ENCODE measurements around the gene PACRG.
A peak's percentile ranks its signal among the peaks of the same experiment; 100 is the strongest.

PACRG gene

DNA sequence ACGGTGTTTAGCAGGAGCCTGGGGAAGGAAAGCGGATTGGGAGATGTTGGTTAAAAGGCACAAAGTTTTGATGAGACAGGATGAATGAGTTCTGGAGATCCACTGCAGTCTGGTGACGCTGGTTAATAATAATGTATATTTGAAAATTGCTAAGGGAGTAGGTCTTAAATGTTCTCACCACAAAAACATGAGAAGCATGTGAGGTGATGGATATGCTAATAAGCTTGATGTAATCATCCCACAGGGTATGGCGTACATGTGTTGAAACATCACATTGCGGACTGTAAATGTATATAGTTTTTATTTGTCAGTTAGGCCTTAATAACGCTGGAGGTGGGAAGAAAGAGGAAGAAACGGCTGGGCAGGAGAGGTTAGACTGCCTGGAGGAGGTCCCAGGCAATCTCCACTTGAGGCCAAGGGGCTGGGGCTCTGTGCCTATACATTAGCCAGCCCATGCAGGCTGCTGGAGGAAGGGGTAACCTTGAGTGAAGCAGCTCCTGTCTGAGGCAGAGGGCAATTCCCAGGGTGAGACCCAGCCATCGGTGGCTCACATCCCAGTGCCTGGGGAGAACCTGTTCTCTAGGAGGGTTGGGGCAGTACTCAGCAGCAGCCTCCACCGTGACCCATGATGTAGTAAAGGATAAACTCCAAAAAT, 498.5 kb downstream of the PACRG start:
- no peak for DNase-seq

DNA sequence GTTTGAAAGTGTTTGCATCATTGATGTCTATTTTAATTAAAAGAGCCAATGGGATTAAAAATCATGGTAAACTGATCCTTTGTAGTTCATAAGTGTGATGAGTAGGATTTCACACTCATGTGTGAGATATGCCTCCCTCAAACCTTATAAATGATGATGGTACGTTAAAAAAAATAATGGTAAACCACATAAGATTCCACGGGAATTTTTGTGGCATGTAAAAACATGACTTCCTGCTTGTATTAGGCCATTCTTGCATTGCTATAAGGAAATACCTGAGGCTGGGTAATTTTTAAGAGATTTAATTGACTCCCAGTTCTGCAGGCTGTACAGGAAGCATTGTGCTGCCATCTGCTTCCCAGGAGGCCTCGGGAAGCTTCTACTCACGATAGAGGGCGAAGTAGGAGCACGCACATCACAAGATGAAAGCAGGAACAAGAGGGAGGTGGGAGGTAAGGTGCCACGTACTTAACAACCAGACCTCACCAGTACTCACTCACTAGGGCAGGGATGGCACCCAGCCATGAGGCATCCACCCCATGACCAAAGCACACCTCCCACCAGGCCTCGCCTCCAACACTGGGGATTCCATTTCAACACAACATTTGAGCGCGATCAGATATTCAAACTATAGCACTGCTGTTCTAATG, 499.2 kb downstream of the PACRG start:
- no peak for DNase-seq

DNA sequence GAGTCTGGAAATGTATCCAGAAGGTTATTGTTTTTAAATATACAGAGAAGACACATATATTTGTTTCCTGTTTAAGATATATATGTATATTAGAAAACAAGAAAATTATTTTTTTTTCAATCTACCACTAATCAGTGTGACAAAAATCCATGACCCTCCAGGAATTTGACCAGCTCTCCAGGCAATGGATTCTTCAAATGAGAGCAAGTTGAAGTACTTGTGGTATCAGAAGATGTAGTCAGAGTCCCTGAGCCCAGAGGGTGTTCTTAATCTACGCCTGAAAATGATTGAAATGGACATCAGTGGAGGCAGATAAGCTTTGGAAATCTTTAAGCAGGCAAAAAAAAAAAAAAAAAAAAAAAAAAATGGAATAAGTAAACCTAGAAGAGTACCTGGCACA, 500.3 kb downstream of the PACRG start:
- DNase-seq: no peak

DNA sequence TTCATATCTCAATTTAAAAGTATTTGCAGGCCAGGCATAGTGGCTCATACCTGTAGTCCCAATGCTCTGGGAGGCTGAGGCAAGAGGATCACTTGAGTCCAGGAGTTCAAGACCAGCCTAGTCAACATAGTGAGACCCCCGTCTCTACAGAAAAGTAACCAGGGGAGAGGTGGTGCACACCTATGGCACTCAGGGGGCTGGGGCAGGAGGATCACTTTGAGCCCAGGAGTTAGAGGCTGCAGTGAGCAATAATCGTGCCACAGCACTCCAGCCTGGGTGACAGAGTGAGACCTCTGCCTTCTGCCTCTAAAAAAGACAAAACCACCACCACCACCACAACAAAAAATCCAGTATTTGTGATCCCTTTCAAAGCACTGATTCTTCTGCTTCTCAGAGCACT, 501.3 kb downstream of the PACRG start:
- DNase-seq: no peak

DNA sequence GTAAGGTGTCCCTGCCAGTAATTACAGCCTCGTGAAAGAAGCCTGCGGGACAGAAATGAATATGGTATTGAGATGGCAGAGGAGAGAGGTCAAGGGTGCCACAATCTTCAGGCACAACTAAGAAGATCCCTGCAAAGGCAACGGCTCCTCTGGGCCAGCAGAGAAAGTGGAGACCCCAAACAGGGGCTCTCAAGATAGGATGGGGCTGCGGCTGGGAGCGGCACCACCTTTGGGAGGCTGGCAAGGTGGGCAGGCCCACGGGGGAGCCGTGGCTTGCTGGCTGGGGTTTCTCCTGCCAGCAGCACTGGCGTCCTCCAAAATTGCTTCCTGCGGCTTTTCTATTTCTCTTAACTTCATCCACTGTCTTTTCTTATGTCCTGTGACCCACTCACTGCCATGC, 503.1 kb downstream of the PACRG start:
- no peak for DNase-seq

DNA sequence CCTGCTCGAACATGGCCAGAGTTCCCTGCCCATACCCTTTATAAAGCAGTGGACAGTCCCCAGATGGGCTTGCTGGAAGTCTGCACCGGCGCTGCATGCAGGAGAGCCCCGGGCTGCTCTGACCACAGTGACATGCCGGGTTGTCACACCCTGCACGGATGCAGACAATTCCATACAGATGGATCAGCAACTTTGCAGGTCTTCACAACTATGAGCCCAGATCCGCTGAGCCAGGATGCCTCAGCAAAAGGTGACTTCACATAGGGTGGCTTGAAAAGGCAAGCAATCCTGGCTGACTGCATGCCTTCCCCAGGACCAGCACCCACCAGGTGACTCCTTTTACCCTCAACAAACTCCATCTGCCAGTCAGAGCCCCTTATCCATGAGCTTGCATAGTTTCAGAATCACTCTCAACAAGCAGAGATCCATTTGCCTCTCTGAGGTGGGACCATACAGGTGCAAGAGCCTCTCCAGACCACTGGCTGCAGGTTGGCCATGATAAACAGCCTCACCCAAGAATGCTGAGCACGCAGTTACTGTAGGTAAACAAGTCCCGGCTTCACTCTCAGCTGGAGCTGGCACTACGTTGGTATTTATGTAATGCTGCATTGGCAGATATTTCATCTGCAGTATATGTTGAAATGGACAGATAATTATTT, 503.7 kb downstream of the PACRG start:
- peak; percentile 89 for DNase-seq

DNA sequence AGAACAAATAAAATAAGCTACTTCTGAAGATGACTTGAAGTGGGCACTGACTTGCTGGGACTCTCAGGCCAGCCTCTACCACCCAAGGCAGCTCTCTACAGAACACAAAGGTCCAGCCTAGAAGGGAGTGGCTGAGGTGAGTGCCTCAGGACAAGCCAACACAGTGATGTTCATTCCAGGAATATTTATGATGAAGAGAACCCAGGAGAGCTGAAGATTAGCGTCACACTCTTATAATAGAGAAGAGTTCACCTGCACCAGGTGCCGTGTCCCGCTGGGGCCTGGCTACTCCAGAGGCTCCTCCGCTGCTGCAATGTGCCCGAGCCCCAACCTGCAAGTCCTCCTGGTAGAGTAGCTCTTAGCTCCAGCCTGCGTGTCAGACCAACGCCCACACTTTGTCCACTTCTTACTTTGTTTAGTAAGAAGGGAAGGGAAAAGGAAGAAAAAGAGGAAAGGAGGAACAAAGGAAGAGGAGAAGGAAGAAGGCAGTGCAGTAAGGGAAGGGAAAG, 504.3 kb downstream of the PACRG start:
- DNase-seq: no peak

DNA sequence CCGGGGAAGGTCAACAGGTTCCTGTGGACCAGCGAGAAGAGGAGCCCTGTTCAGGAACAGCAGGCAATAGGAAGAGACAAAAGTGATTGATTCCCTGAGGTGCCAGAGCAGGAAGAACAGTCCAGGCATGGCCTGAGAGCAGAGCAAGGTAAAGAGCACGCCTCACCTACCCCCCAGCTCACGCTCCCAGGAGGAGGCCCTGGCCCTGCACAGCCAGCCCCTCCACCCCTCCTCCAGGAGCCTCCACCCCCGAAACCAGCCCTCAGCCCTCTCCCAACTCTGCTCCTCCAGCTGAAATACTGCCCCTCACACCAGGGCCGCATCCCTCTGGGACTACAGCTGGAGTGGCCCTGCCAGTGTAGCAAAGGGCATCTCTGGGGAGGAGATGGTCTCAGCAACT, 504.9 kb downstream of the PACRG start:
- no peak for DNase-seq

DNA sequence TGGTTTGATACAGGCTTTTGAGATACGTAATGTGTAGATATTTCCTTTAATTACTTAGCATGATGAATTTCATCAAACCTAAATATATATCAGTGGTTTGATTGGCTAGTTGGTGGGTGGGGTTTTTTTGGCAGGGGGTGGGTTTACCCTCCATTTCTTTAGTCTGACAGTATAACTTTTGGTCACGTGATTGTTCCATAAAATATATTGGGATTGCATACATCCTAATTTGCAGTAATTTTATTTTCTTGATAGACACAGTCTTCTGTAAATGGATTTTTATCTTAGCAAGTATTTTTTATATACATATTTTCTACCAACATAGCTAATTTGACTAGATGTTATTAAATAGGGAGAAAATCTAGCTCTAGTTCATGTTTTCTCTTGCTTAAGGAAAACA, 509.3 kb downstream of the PACRG start:
- DNase-seq: no peak

DNA sequence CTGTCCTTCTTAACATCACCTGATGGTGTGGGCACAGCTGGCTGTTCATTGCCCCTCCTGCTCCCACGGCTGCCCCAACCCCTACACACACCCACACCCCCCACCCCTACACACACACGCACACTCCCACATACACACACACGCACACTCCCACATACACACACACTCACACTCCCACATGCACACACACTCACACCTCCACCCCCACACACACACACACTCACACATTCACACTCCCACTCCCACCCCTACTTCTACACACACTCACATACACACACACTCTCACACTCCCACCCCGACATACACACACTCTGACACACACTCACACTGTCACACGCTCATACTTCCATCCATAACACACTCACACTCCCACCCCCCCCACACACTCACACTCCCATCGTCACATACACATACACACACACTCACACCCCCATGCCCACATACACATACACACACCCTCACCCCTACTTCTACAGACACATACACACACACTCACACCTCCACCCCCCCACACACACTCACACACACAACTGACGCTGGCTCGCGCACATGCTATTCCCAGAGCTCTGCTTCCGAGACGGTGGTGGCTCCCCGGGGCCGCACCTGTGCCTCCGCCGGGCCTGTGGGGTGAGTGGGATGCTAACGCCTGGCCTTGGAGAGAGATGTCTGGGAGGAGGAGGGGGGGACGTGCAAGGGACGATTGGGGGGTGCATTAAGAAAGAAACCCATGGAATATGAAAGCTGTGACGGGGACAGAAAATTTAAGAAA, 512.0 kb downstream of the PACRG start:
- DNase-seq: no peak

DNA sequence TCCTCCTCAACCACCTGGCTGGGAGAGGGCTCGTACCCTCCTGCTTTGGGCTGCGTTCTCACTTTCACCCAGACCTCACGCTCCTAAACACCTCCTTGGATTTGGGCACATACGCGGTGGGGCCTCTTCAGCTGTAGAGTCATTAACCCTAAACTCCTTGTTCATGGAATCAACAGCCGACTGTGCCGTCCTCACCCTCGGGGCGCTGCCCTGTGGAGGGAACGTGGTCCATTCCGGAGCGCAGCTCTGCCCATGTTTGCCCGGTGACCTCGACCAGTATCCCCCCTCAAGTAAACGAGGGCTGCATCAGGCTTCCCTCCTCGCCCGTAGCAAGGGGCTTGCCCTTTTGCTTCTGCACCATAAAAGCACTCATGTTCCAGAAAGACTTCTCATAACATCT, 512.8 kb downstream of the PACRG start:
- no peak for DNase-seq

DNA sequence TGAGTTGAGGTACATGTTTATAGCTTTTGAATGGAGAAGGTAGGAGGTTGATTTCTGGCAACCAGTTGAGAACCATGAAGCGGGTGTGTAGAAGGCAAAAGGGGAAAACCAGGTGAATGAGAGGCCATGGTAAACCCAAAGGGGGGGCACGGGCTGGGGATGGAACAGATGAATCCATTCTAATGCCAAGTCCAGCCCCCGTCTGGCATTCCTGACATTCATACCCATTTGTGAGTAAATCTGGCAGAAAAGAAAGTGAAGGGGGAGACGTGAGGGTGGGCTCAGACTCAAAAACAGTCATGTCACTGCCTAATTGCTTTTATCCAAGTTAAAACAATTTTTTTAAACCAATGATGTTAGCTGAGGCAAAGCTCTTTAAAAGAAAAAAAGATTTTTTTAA, 513.9 kb downstream of the PACRG start:
- no peak for DNase-seq

DNA sequence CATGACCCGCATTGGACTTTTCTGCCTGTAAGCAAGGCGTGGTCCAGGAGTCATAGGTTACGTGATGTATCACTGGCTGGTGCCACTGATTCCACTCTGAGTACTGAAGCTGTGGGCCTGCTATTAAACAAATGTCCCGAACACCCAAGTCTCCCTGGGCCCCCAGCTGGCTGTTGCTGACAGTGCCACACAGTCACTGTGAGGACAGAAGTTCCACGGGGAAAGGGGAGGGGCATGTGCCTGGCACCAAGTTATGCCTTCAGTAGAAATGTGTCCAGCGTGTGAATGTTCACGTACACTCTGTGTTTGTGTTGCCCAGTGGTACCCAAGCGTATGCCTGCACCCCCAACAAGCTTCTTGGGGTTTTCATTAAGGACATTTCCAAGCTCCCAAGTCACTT, 515.3 kb downstream of the PACRG start:
- no peak for DNase-seq

DNA sequence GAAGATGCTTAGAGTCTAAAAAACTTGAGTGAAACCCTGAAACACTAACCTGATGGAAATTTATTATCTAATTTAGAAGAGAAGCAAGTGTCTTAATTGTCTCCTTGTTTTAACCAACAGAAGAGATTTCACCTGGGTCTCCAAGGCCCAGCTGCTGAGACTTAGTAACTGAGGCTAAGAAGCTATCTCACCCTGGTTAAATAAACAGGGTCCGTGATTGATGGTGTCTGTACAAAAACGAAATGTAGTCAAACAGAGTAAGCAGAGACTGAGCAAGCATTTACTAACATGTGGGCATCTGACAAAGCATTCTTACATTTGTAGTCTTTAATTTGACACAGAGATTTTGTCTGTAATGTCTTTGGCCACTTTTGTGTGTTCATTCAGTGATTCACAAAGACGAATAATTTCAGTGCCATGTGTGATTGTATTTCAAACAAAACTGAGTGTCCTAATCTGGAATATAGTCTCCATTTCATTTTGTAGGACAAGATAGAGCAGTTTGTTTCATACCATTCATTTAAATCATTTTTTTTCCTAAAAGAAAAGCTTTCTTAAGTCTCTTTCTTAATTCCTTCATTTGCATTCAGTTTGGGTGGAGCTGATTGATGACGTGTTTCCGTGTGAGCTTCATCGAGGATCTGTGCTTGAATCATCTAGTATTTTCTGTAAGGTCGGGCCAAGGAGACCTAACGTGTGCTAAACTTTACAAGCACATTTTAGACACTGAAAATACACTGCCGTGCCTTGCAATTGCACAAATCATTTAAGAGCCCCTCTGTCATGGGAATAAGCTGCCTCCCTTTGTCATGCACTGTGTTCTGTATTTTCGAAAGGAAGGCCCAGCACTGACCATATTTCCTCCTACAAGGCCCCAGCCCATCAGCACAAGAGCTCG, 516.2 kb downstream of the PACRG start:
- DNase-seq: no peak

DNA sequence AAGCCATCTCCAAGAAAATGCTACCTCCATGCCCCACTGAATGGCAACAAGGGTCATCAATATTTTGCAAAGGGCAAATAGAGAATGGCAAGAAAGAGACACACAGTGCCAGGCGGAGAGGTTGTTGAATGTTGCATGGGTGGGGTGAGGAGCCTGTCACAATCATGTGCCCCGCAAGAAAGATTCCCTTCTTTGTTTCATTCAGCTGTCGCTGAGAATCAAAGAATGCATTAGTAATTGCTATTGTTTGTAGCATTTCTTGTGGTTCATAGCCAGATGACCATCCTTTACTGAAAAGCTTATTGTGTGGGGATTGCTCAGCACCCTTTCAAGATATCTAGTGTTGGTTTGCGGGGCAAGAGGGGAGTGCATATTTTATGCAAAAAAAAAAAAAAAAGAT, 520.3 kb downstream of the PACRG start:
- DNase-seq: no peak

DNA sequence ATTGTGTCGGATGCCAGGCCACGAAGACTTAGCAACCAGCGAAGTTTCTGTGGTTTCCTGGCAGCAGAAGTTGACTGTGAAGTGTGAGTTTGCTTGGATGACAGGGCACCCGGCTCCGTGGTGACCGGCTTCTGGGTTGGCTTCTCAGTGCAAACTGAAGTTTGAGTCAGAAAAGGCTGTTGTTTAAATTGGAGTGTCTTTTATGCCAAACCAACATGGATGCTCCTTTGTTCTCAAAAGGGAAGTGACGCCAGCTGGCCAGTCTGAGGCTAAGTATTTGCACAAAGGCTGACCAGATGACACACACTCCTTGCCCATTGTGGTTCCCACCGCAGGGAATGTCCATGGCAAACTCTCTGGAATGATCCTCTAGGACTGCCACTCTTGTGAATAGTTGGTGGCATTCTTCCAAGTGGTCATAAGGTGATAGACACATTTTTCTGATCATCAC, 521.9 kb downstream of the PACRG start:
- peak; percentile 16 for DNase-seq

DNA sequence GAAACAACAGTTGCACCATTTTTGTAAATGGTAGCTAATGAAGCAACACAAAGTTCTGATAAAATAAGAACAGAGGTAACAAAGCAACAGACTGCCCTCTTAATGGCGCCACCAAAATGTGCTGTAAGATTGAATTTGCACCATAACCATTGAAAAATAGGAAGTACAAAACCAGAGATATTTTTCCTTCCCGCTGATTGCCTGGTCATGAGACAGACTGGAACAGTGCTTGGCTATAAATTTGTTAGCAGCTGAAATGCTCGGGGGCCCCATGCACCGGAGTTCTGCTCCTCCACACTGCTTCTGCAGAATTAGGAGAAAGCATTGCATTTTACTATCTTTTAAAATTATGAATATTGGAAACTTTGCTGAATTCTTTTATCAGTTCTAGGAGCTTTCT, 522.3 kb downstream of the PACRG start:
- no peak for DNase-seq

DNA sequence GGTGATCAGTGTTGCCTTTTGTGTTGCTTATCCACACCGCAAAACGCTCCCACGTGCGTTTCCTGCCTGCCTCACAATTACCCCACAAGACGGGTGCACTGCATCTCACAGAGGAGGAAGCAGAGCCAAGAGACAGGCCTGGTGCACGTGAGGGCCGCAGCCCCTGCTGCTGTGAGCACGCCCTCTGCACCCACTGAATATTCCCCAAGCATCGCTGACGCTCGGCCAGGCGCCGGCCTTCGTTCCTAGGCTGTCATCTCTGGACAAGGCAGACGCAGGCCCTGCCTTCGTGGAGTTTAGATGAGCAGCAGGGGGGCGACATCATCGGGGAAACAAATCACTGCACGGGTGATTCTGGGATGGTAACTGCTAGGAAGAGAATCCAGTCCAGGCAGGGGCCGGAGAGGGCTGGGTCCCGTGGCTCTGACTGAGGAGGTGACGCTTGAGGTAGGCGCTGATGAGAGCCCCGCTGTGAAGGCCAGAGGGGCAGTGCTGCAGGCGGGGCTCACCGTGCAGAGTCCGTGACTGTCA, 524.4 kb downstream of the PACRG start:
- DNase-seq: no peak

DNA sequence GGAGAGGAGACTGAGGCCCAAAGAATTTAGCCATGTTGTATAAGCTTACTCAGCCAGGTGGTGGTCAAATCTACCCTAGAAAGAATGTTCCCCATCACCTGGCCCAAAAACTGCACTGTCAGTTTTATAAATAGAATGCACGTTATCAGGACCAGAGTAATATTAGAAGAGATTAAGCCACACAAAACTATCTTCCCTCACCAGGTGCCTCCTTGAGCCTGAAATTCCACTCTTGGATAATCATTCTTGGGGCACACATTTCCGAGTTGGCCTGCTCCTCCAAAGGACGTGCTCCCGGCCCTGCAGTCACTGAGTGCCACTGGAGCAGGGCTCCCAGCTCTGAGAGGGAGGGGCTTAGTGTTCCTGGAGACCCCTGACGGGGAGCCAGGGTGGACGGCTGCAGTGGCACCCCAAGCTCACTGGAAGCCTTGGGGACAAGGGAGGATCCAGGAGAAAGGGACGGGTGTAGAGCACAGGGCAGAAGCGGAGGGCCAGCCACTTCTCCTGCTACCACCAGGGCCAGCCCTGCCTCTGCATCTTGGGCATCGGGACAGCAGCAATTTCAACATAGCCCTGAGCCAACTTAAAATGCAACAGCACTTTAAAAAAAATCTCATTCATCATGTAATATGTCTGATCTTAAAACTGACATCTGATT, 525.9 kb downstream of the PACRG start:
- no peak for DNase-seq

DNA sequence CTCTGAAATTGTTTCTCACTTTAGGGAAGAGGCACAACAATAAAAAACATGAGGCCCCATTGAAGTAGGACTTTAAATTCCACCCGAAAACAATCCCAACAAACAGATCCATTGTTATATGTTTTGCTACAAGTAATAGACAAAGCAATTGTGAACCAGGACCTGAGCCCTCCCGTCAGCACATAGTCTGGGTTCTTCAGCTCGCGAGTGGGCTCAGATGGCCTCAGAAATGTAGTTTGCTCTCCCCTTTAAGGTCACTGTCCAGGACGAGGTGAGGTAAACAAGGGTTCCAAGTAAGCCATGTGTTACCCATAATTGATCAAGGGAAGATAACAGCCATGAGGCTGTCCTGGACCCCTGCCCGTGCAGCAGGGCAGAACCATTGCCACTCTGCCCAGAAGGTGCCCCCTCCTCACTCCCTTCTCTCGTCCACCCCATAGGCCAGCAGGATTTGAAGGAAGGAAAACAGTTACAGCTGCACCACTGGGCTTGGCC, 526.6 kb downstream of the PACRG start:
- DNase-seq: no peak

DNA sequence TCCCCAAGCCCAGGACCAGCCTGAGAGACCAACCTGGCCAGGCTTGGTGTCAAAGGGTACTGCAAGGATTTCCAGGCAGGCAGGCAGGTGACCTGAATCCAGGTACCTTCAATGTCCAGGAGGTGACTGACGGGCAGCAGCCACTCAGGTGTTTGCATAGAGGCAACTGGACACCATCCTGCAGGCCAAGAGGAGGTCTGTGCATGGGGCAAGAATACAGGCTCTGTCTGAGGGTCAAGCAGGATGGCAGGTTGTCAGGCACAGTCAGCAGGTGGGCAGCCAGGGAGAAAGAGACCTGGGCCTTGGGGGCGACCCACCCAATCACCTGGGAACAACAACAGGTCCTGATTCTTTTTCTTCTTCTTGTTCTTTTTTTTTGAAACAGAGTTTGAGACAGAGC, 527.5 kb downstream of the PACRG start:
- no peak for DNase-seq

All from RPMI8226 (cell line).